Ovary (tissue), 3 donors: Measurements from ENCODE around the gene OPHN1.

Source experiments
- CTCF ChIP-seq, 3 donors: fragments of 450-650 bp in 2 of 3; fragments of 200-600 bp in 1 of 3; IDR thresholded peaks; one replicate each; pipeline versions ENCODE4 v1.5.1 to v1.8.0; 2016 to 2022; ENCODE audit warnings: antibody characterized with exemption in 3 of 3, mild to moderate bottlenecking in 1 of 3
- POLR2A ChIP-seq: fragments of 450-650 bp; IDR thresholded peaks from one replicate; pipeline ENCODE4 v1.6.1; 2017; ENCODE audit warnings: antibody characterized with exemption, mild to moderate bottlenecking, moderate library complexity
- donor health status: DM: no; HTN: no; CAD: no.

GRCh38 chrX:68440442-68440841 is 7.1 kb upstream of the OPHN1 start:
- TF ChIP-seq CTCF (IDR thresholded peaks at IDR 0.05) (no peak), POLR2A (no peak)
